Stimulated activated CD4-positive, alpha-beta T cell treated with anti-CD3 and anti-CD28 coated beads, Interleukin-2, amount 100 ng/mL, for 48 hours (primary cell): Measurements from ENCODE around the gene NKAIN2.
"Not testable (repeated sequence)": the region's sequence is repeated elsewhere in the genome, so short reads cannot be mapped to it uniquely, and the experiment has no call there.

ENCODE experiments used
- DNase-seq, 2 donors: peaks; one replicate each; pipeline ENCODE4 v3.0.0-alpha.2; 2020

NKAIN2 gene

GRCh38 chr6:124535746-124536145 lies 732.1 kb downstream of the NKAIN2 start:
- DNase-seq: no peak

GRCh38 chr6:124536157-124536841 lies 732.6 kb downstream of the NKAIN2 start:
- DNase-seq: no peak

GRCh38 chr6:124536842-124537191 lies 733.2 kb downstream of the NKAIN2 start:
- DNase-seq: no peak

- DNase-seq: no peak
Observed at GRCh38 chr6:124539096-124539495, 735.4 kb downstream of the NKAIN2 start.

GRCh38 chr6:124541573-124541972 lies 737.9 kb downstream of the NKAIN2 start:
- no peak for DNase-seq

- DNase-seq: no peak
Observed at GRCh38 chr6:124546601-124547000, 742.9 kb downstream of the NKAIN2 start.

GRCh38 chr6:124551711-124552233 lies 748.1 kb downstream of the NKAIN2 start:
- DNase-seq: no peak

GRCh38 chr6:124557873-124558272 lies 754.2 kb downstream of the NKAIN2 start:
- no peak for DNase-seq

GRCh38 chr6:124560078-124560477 lies 756.4 kb downstream of the NKAIN2 start:
- not testable (repeated sequence) for DNase-seq

- DNase-seq: no peak
Observed at GRCh38 chr6:124560873-124561567, 757.4 kb downstream of the NKAIN2 start.

GRCh38 chr6:124561635-124562130 lies 758.0 kb downstream of the NKAIN2 start:
- DNase-seq: no peak

GRCh38 chr6:124564125-124564524 lies 760.5 kb downstream of the NKAIN2 start:
- DNase-seq: not testable (repeated sequence)

- no peak for DNase-seq
Observed at GRCh38 chr6:124567401-124567800, 763.7 kb downstream of the NKAIN2 start.

GRCh38 chr6:124573953-124574352 lies 770.3 kb downstream of the NKAIN2 start:
- DNase-seq: no peak

GRCh38 chr6:124577734-124578281 lies 774.1 kb downstream of the NKAIN2 start:
- DNase-seq: no peak

GRCh38 chr6:124590001-124590400 lies 786.3 kb downstream of the NKAIN2 start:
- no peak for DNase-seq

- no peak for DNase-seq
Observed at GRCh38 chr6:124599656-124600055, 796.0 kb downstream of the NKAIN2 start.

- DNase-seq: no peak
Observed at GRCh38 chr6:124604719-124605118, 801.1 kb downstream of the NKAIN2 start.

GRCh38 chr6:124607119-124607627 lies 803.5 kb downstream of the NKAIN2 start:
- no peak for DNase-seq

- no peak for DNase-seq
Observed at GRCh38 chr6:124613031-124613430, 809.4 kb downstream of the NKAIN2 start.

GRCh38 chr6:124622351-124622750 lies 818.7 kb downstream of the NKAIN2 start:
- no peak for DNase-seq

GRCh38 chr6:124633655-124634054 lies 830.0 kb downstream of the NKAIN2 start:
- DNase-seq: no peak

GRCh38 chr6:124640432-124640831 lies 836.8 kb downstream of the NKAIN2 start:
- no peak for DNase-seq

- DNase-seq: no peak
Observed at GRCh38 chr6:124655866-124656265, 852.2 kb downstream of the NKAIN2 start.
